Tibial nerve (tissue), 3 donors: ENCODE results near the gene TMEM167A.

Experiments used
- CTCF ChIP-seq, 5 experiments: fragments of 200-600 bp in 3 of 5; fragments of 450-650 bp in 2 of 5; sonication (generic) in 3 of 5; IDR thresholded peaks; one replicate each; pipeline ENCODE4 v1.5.1; 2016 to 2019; ENCODE audit warnings: antibody characterized with exemption in 5 of 5, mild to moderate bottlenecking in 3 of 5, moderate library complexity in 2 of 5
- POLR2A ChIP-seq, 2 donors: fragments of 450-650 bp; IDR thresholded peaks; one replicate each; pipeline ENCODE4 v1.6.1; 2017; ENCODE audit warnings: antibody characterized with exemption in 2 of 2, mild to moderate bottlenecking in 2 of 2, moderate library complexity in 2 of 2

- TF ChIP-seq CTCF (IDR thresholded peaks at IDR 0.05), result no peak
- TF ChIP-seq POLR2A (IDR thresholded peaks at IDR 0.05), result no peak
Measured at GRCh38 chr5:83058726-83059125, 18.5 kb downstream of the TMEM167A start.
